Stimulated activated CD8-positive, alpha-beta memory T cell treated with anti-CD3 and anti-CD28 coated beads, Interleukin-12 subunit alpha, Interleukin-12 subunit beta, amount 100 ng/mL, for 1 hour (primary cell): ENCODE results near the gene BRAT1.

Source experiments
- DNase-seq: peaks from one replicate; pipeline ENCODE4 v3.0.0-alpha.2; 2020; ENCODE audit warnings: low read depth

Gene BRAT1

GRCh38 chr7:2559283-2559950 is 4.1 kb upstream of the BRAT1 start:
- no peak for DNase-seq

DNA sequence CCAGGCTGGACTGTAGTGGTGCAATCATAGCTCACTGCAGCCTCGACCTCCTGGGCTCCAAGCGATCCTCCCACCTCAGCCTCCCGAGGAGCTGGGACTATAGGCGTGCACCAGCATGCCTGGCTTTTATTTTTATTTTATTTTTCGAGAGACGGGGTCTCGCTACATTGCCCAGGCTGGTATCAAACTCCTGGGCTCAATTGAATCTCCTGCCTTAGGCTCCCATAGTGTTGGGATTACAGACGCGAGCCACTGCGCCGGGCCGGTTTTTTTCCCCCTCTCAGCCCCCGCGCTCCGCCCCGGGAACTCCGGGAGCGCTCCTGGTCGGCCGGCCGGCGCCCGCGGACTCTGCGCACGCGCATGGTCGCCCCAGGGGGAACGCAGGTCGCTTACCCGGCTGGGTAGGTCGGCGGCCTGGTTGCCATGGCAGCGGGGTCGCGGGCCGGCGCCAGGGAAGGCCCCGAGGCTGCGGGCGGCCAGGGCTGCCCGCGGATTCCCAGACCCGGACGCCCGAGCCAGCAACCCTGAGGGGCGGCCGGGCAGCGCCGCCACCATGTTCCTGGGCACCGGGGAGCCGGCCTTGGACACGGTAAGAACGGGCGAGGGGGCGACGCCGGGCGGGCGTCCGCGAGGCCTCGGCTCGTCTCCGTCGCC is 3.4 kb upstream of the BRAT1 start, which contains the start of gene IQCE:
TSS of gene IQCE (plus strand) at position 351 of the 654 bp plus-strand sequence. CDS start at position 554, 203 bp downstream.
- peak; percentile 84 for DNase-seq

GRCh38 chr7:2554661-2555111 is 638 bp downstream of the BRAT1 start:
- DNase-seq = no peak

GRCh38 chr7:2553831-2554581 is 1.3 kb downstream of the BRAT1 start:
- DNase-seq = no peak

GRCh38 chr7:2553108-2553507 is 2.2 kb downstream of the BRAT1 start:
- DNase-seq = no peak

DNA sequence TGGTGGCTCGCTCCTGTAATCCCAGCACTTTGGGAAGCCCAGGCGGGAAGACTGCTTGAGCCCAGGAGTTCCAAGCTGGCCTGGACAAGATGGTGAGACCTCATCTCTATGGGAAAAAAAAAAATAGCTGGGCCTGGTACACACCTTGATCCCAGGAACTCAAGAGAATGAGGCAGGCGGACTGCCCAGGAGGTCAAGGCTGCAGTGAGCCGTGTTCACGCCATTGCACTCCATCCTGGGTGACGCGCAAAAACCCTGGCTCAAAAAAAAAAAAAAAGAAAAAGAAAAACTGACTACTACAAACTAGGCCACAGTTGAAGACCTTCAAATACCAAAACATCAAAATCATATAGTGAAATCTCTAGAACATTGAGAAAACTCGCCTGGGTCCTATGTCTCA is 3.9 kb downstream of the BRAT1 start:
- DNase-seq = no peak

DNA sequence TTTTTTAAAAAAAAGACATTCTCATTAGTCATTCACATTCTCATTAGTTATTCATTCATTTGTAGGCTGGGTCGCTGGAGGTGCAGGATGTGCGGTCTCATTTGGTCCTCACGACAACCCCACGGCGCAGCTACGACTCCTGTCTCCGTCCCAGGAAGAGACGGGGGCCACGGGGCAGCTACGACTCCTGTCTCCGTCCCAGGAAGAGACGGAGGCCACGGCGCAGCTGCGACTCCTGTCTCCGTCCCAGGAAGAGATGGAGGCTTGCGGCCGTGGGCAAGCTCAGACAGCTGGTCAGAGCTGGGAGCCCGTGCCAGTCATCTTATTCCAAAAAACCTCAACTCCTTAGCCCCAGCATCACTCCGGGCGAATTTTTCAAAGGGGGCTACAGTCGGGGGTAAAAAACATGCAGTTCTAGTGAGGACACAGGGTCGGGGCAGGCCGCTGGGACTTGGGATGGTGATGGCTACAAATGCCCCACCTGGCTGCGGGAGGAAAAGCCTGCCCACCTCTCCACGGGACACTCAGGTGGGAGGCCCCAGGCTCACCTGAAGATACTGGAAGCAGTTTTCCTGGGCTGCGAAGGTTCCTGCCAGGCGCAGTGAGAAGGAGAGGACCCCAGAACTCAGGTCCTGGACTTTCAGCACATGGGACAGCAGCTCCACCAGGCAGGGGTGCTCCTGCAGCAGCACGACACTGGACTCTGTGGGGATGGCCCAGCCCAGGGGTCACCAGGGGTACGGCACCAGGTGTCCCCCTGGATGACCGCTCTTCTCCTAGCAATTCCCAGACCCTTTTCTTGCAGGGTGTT is 8.3 kb downstream of the BRAT1 start:
- no peak for DNase-seq

DNA sequence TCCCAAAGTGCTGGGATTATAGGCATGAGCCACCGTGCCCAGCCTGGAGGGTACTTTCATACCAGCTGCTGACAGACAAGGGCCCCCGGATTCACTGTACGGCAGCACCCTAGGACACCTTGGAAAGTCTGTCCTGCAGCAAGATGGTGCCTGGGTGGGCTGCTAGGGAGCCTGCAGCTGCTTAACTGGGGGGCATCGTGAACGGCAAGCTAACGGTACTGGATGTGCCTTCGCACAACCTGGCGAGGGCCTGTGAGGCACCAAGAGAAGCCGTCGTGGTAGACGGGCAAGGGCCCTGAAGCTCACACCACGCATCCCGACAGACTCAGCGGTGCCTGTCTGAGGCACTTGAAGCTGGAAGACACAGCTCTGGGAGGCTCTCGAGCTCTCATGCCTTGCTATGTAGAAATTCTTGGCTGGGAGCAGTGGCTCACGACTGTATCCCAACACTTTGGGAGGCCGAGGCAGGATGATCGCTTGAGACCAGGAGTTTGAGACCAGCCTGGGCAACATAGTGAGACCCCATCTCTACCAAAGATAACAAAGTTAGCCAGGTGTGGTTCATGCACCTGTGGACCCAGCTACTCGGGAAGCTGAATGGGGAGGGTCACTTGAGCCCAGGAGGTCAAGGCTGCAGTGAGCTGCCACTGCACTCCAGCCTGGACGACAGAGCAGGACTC is 9.4 kb downstream of the BRAT1 start:
- DNase-seq = no peak

DNA sequence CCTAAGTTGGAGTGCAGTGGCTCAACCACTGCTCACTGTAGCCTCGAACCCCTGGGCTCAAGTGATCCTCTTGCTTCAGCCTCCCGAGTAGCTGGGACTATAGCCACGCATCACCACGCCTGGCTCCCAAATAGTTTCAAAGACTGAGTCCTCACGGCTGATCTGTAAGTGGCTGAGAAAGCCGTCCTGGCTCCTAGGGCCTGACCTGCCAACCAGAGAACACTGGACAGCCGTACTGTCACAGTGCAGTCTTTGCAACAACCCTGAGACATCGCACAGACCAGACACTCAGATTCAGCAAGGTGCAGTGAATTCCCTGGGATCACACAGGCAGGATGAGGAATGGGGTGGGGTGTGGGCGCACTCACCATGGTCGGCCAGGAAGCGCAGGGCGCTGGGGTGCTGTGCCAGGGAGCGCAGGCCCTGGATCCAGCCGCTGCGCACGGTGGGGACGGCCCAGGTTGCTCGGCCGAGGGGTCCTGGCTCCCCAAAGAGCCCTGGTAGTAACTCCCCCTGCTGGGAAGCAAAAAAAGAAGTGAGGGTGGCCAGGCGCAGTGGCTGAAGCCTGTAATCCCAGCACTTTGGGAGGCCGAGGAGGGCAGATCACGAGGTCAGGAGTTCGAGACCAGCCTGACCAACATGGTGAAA is 10.7 kb downstream of the BRAT1 start:
- DNase-seq = no peak

GRCh38 chr7:2542916-2543871 is 12.1 kb downstream of the BRAT1 start:
- DNase-seq = no peak

GRCh38 chr7:2542011-2542915 is 13.1 kb downstream of the BRAT1 start:
- DNase-seq = no peak

DNA sequence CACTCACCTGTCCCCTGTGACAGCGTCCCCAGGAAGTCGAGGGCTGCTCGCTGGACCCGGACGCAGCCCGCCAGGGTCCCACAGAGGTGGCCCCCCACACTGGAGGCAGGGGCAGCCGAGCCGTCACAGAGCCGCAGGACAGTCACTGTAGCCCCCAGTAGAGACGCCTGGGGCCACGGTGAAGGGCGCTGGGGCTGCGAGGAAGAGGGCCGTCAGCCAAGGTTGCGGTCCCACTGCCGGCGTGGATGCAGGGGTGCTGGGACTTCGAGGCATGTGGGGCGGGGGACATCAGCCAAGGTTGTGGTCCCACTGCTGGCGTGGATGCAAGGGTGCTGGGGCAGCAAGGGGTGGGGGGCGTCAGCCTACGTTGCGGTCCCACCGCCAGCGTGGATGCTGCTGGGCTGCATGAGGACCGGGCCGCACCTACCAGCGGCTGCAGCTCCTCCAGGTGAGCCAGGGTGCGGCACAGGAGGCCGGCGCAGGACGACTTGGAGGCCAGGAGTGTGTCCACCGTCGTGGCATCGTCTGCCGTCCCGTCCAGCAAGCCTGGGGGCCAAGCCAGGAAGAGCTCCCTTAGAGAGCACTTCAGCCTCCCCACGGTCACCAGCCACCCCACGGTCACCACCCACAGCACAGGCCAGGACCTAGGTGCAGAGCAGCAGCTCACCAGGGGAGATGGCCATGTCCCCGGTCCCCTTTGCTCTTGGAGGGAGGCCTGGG is 13.9 kb downstream of the BRAT1 start:
- no peak for DNase-seq

- DNase-seq = no peak
These were observed 14.7 kb downstream of the BRAT1 start for GRCh38 chr7:2540641-2541051.

- DNase-seq = no peak
These were observed 15.2 kb downstream of the BRAT1 start for GRCh38 chr7:2540133-2540532.

DNA sequence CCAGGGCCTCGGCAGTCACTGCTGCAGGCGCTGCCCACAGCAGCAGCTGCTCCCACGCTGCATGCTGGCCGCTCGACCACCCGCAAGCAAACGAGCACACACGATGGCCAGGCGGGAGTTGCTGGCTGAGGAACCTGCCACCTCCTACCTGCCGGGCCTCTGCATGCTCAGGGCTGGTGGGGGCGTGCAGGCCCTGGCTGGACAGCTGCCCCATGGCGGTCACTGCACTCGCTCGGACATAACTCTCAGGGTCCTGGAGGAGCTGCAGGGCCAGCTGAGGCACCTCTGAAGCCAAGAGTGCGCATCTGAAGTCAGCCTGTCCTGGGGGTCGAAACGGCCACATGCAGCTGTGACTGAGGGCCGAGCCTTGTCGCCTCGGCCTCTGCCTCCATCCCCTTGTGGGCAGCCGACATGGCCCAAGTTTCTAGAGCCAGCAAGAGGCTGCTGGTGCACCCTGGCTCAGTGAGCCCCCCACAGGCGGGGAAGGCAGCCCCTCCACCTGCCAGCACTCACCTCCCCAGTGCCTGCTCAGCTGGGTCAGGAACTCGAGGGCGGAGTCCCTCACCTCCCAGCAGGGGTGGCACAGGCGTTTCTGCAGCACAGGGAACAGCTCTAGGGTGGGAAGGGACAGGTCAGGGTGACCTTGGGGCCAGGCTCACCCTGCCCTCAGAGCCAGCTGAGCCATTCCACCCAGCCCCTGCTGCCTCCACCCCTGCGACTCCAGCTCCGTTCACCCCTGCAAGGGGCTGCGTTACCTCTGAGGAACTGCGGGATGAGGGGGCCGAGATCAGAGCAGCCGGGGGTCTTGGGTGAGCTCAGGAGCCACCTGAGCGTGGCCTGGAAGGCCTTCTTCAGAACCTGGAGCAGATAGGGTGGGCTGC is 16.1 kb downstream of the BRAT1 start:
- no peak for DNase-seq

DNA sequence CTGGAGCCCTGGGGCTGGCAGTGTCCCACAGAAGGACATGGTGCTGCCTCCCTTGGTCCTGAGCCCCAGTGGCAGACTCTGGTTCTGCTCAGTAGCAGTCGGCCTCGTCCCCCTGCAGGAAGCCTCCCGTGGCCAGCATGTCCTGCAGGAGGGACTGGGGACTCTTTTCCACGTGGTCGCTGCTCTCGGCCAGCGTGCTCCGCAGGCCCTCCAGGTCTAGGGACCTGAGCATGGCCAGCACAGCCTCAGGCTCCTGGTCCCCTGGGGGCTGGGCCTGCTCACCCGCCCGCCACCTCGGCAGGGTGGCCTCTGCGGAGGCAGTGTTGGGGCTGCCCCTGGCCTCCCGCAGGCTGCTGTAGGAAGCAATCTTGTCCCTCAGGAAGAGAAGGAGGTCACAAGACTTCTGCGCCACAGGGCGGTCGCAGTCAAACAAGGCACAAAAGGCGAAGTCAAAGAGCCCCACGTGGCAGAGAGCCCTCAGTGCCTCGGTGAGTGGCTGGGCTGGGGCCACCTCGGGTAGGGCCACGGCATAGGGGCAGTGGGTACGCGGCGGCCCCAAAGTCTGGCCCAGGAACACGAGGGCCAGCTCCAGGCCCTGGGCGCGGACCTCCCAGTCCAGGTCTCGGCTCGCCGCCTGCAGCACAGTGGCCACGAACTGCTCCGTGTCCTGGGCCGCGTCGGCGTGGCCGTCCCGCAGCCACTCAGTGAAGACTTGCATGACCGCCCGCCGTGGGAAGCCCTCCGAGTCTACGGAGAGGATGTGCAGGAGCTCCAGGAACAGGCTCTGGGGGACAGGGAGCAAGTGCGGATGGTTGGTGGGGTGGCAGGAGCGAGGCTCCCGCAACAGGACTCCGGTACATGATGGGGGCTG is 17.1 kb downstream of the BRAT1 start:
- DNase-seq = no peak
